IMR-90 (cell line): Measurements from ENCODE around the gene PTPRH. TPM values are rescaled to one million over a fixed set of nuclear protein-coding genes. Genes with fewer than 3 reads are reported as not detected.

ENCODE experiments used
- ATAC-seq: fragments of 200-7000 bp; cut with Tn5 transposase; 2 replicates; pipeline ENCODE4 v1.9.1; 2020; ENCODE audit warnings: low read depth, mild to moderate bottlenecking, moderate library complexity
- BruUV-seq: library from RNA; stranded (reverse); fragments of 400-500 nt; replicated peaks from 2 replicates; lab custom pipeline; 2021; lab: Mats Ljungman, UMichigan
- CTCF ChIA-PET: fragments of 300-600 bp; formaldehyde crosslinking; extraction: SDS; loops from one replicate; lab custom pipeline; 2021; ENCODE audit warnings: antibody characterized with exemption; lab: Yijun Ruan, JAX
- POLR2A ChIA-PET: fragments of 300-600 bp; sonication (Branson Sonifier 250); formaldehyde crosslinking; loops from one replicate; lab custom pipeline; 2022; ENCODE audit warnings: antibody characterized with exemption; ENCODE audit not compliant: unreplicated experiment; lab: Charles Lee
- DNase-seq: peaks from one replicate; pipeline ENCODE4 v3.0.0; 2013
- H2AFZ ChIP-seq: replicated peaks from 2 replicates; pipeline ENCODE3; 2013; ENCODE audit warnings: low read length, mild to moderate bottlenecking; ENCODE audit not compliant: poor library complexity
- H2AK5ac ChIP-seq: 2 replicates; pipeline ENCODE4 v1.6.1; 2013; ENCODE audit warnings: low read depth, low read length, inconsistent platforms
- H2AK9ac ChIP-seq: replicated peaks from 2 replicates; pipeline ENCODE3; 2013; ENCODE audit warnings: mild to moderate bottlenecking, low read depth, low read length, moderate library complexity; ENCODE audit not compliant: poor library complexity
- H2BK120ac ChIP-seq: 2 replicates; pipeline ENCODE4 v1.6.1; 2013; ENCODE audit warnings: low read depth, low read length, inconsistent platforms
- H2BK15ac ChIP-seq: 3 replicates; pipeline ENCODE4 v1.6.1; 2013; ENCODE audit warnings: low read depth, low read length, inconsistent platforms
- H2BK20ac ChIP-seq: 2 replicates; pipeline ENCODE4 v1.6.1; 2013; ENCODE audit warnings: low read depth, mild to moderate bottlenecking, inconsistent platforms, low read length, moderate library complexity
- H2BK5ac ChIP-seq: 2 replicates; pipeline ENCODE4 v1.6.1; 2013; ENCODE audit warnings: mild to moderate bottlenecking, low read depth, low read length, inconsistent platforms; ENCODE audit not compliant: poor library complexity, severe bottlenecking
- H3K14ac ChIP-seq: replicated peaks from 2 replicates; pipeline ENCODE4 v1.6.1; 2013; ENCODE audit warnings: low read depth, low read length, inconsistent platforms
- H3K18ac ChIP-seq: 2 replicates; pipeline ENCODE4 v1.6.1; 2013; ENCODE audit warnings: low read depth, low read length, control low read depth
- H3K23ac ChIP-seq: 2 replicates; pipeline ENCODE4 v1.6.1; 2013; ENCODE audit warnings: low read depth, low read length, inconsistent platforms
- H3K27ac ChIP-seq: 2 replicates; pipeline ENCODE4 v1.5.1; 2013; ENCODE audit warnings: mild to moderate bottlenecking, control low read depth, low read length; ENCODE audit not compliant: insufficient read depth
- H3K27me3 ChIP-seq: 2 replicates; pipeline ENCODE4 v1.6.1; 2013; ENCODE audit warnings: low read length; ENCODE audit not compliant: control insufficient read depth, insufficient read depth
- H3K36me3 ChIP-seq: 2 replicates; pipeline ENCODE4 v1.6.1; 2013; ENCODE audit warnings: low read length, mixed read lengths; ENCODE audit not compliant: control insufficient read depth, insufficient read depth
- H3K4ac ChIP-seq: 2 replicates; pipeline ENCODE4 v1.6.1; 2013; ENCODE audit warnings: low read depth, low read length, inconsistent platforms
- H3K4me1 ChIP-seq: 2 replicates; pipeline ENCODE4 v1.6.1; 2013; ENCODE audit warnings: low read length, mixed read lengths; ENCODE audit not compliant: control insufficient read depth, insufficient read depth
- H3K4me2 ChIP-seq: 2 replicates; pipeline ENCODE4 v1.6.1; 2013; ENCODE audit warnings: low read depth, mild to moderate bottlenecking, control low read depth, low read length, moderate library complexity
- H3K4me3 ChIP-seq: 2 replicates; pipeline ENCODE4 v1.5.1; 2013; ENCODE audit warnings: low read depth, mild to moderate bottlenecking, control low read depth, low read length, moderate library complexity; ENCODE audit not compliant: insufficient read depth
- H3K56ac ChIP-seq: 2 replicates; pipeline ENCODE4 v1.6.1; 2013; ENCODE audit warnings: low read length, inconsistent platforms; ENCODE audit not compliant: insufficient read depth; ENCODE audit errors: extremely low read depth
- H3K79me1 ChIP-seq, 2 experiments: 2 replicates each; pipeline ENCODE4 v1.6.1; 2013; ENCODE audit warnings: low read length in 2 of 2, inconsistent platforms in 1 of 2, low read depth in 1 of 2
- H3K9ac ChIP-seq: 2 replicates; pipeline ENCODE4 v1.6.1; 2013; ENCODE audit warnings: low read depth, low read length, control low read depth
- H3K9me1 ChIP-seq: 2 replicates; pipeline ENCODE4 v1.6.1; 2013; ENCODE audit warnings: low read length, inconsistent platforms; ENCODE audit not compliant: insufficient read depth
- H3K9me3 ChIP-seq: 2 replicates; pipeline ENCODE4 v1.6.1; 2013; ENCODE audit warnings: low read length; ENCODE audit not compliant: control insufficient read depth, insufficient read depth
- H4K20me1 ChIP-seq: 2 replicates; pipeline ENCODE4 v1.6.1; 2013; ENCODE audit warnings: low read length, inconsistent platforms; ENCODE audit not compliant: insufficient read depth
- H4K5ac ChIP-seq: 2 replicates; pipeline ENCODE4 v1.6.1; 2013; ENCODE audit warnings: mild to moderate bottlenecking, low read depth, low read length, control low read depth
- H4K8ac ChIP-seq, 2 experiments: 2 replicates each; pipeline ENCODE4 v1.6.1; 2013; ENCODE audit warnings: low read depth in 2 of 2, low read length in 2 of 2, control low read depth in 1 of 2, inconsistent platforms in 1 of 2
- H4K91ac ChIP-seq: 2 replicates; pipeline ENCODE4 v1.6.1; 2013; ENCODE audit warnings: low read depth, low read length, inconsistent platforms; ENCODE audit not compliant: insufficient read depth
- CEBPB ChIP-seq: IDR thresholded peaks from 2 replicates; pipeline ENCODE4 v1.6.1; 2012; ENCODE audit warnings: low read depth, low read length, improper control_type of control experiment
- CHD1 ChIP-seq: IDR thresholded peaks from 2 replicates; pipeline ENCODE4 v1.6.1; 2012; ENCODE audit warnings: low read depth, low read length, improper control_type of control experiment
- FOS ChIP-seq: fragments of 150-350 bp; IDR thresholded peaks from 2 replicates; pipeline ENCODE4 v1.6.1; 2016; ENCODE audit warnings: low read depth, low read length
- MAZ ChIP-seq: IDR thresholded peaks from 2 replicates; pipeline ENCODE4 v1.6.1; 2012; ENCODE audit warnings: low read depth, mild to moderate bottlenecking, low read length, improper control_type of control experiment, moderate library complexity, borderline replicate concordance
- MXI1 ChIP-seq: IDR thresholded peaks from 2 replicates; pipeline ENCODE4 v1.6.1; 2012; ENCODE audit warnings: low read depth, mild to moderate bottlenecking, low read length, moderate library complexity, borderline replicate concordance
- WGBS, 2 experiments: methylation state at CpG; one replicate each; pipeline versions ENCODE4 v1.1.5 to v1.1.7; 2013; ENCODE audit warnings: missing lambda C conversion rate in 2 of 2; ENCODE audit not compliant: insufficient read length in 1 of 2; ENCODE audit errors: extremely low coverage in 2 of 2; 5-methylcytosine and 5-hydroxymethylcytosine counted together
- dilution Hi-C: fragments of 300-500 bp; cut with HindIII; formaldehyde crosslinking; loops from one replicate; pipeline ENCODE4 v1.14.3; 2018; ENCODE audit warnings: low sequenced_read_pairs; ENCODE audit not compliant: unreplicated experiment
- in situ Hi-C: fragments of 300-500 bp; cut with MboI; formaldehyde crosslinking; loops from 3 replicates; pipeline ENCODE4 v1.14.3; 2019; ENCODE audit warnings: low sequenced_read_pairs, inconsistent platforms, mixed read lengths
- intact Hi-C: fragments of 100-400 bp; cut with micrococcal nuclease; formaldehyde crosslinking; loops from 2 replicates; pipeline ENCODE4 v1.10.0; 2022
- polyA plus RNA-seq, 3 experiments: library from polyadenylated mRNA; depleted of rRNA; stranded (reverse); fragments of >200 nt; gene quantifications; 2 replicates each; pipeline ENCODE4 v1.2.3, GENCODE V29; 2012; ENCODE audit warnings: low replicate concordance in 1 of 3
- total RNA-seq: library from RNA; depleted of rRNA; stranded (reverse); fragments of >200 nt; gene quantifications from 2 replicates; pipeline ENCODE4 v1.2.3, GENCODE V29; 2012

Gene PTPRH
- total and polyA plus RNA-seq, 2 of the 4 experiments (the other 2 are of a cell fraction): 1.3 to 3.4 TPM

GRCh38 chr19:55178781-55179599, 30.3 kb downstream of the PTPRH start:
- H3K4ac ChIP-seq: no peak overlapping the region
- peak overlapping the region; percentile 92 for H2AFZ ChIP-seq
- peaks cover 12% of the 10 kb centered on the region for H4K20me1 ChIP-seq
- no peak overlapping the region for H3K27ac ChIP-seq
- DNase-seq: peak; percentile 77
- H2AK9ac ChIP-seq: peak overlapping the region; percentile 70
- no peak overlapping the region for H4K8ac ChIP-seq
- peaks cover 34% of the 10 kb centered on the region for H3K27me3 ChIP-seq
- H3K9me1 ChIP-seq: no peaks in the 10 kb centered on the region
- H2AK5ac ChIP-seq: no peak overlapping the region; the same call in 1 of the 2 replicates
- no peak overlapping the region for H3K14ac ChIP-seq
- H2BK5ac ChIP-seq: no peak overlapping the region
- H2BK120ac ChIP-seq: no peak overlapping the region
- H3K4me3 ChIP-seq: peak overlapping the region; percentile 49
- H3K9ac ChIP-seq: no peak overlapping the region
- no peak overlapping the region for H3K23ac ChIP-seq
- H3K36me3 ChIP-seq: no peaks in the 10 kb centered on the region
- dilution Hi-C loops (no loop called here), in situ Hi-C loops (no loop called here), intact Hi-C loops (loop anchor here (1.0 kb wide), 1 partner anchor 37 kb away; no protein-coding TSS in a partner anchor)
- H2BK20ac ChIP-seq: no peak overlapping the region
- ChIA-PET CTCF (no interaction called here), POLR2A (no interaction called here)
- 6% methylated on average over 29 of the region's 61 CpGs; no CpG with 5 or more reads in 1 of the 2 experiments for WGBS, 2 experiments
- H4K91ac ChIP-seq: no peak overlapping the region; the same call in 1 of the 2 replicates
- no peak overlapping the region for H4K5ac ChIP-seq
- peaks cover 4% of the 10 kb centered on the region for H3K4me1 ChIP-seq
- no peak overlapping the region for H3K18ac ChIP-seq
- H3K56ac ChIP-seq: no peak overlapping the region
- TF ChIP-seq MXI1: peak; percentile 91
- peak; percentile 81; the same call in 1 of the 2 replicates for TF ChIP-seq MAZ
- TF ChIP-seq CEBPB: no peak
- TF ChIP-seq FOS: no peak
- TF ChIP-seq CHD1: no peak
- H2BK15ac ChIP-seq: no peak overlapping the region
- peak overlapping the region; percentile 98 for H3K4me2 ChIP-seq
- H3K79me1 ChIP-seq: no peaks in the 10 kb centered on the region
- BruUV-seq: no TSS peak
- H3K9me3 ChIP-seq: no peaks in the 10 kb centered on the region
- peak; percentile 83 for ATAC-seq
